AG09309 (cell line): ENCODE results near the gene PALM3.
"Not testable (repeated sequence)": the region's sequence is repeated elsewhere in the genome, so short reads cannot be mapped to it uniquely, and the experiment has no call there.

ENCODE experiments used
- DNase-seq: peaks from one replicate; pipeline ENCODE4 v3.0.0-alpha.2; 2010; ENCODE audit warnings: low read depth
- H3K4me3 ChIP-seq: 2 replicates; pipeline ENCODE4 v1.5.1; 2011; ENCODE audit warnings: mild to moderate bottlenecking, low read depth, low read length, moderate library complexity; ENCODE audit not compliant: control insufficient read depth
- TF ChIP-seq, protein P1 (sequence below): IDR thresholded peaks from 2 replicates; pipeline ENCODE4 v1.5.1; 2011; ENCODE audit warnings: mild to moderate bottlenecking, low read depth, low read length, inconsistent platforms; ENCODE audit not compliant: insufficient read depth, control insufficient read depth; ENCODE audit errors: missing control alignments

The PALM3 gene

DNA sequence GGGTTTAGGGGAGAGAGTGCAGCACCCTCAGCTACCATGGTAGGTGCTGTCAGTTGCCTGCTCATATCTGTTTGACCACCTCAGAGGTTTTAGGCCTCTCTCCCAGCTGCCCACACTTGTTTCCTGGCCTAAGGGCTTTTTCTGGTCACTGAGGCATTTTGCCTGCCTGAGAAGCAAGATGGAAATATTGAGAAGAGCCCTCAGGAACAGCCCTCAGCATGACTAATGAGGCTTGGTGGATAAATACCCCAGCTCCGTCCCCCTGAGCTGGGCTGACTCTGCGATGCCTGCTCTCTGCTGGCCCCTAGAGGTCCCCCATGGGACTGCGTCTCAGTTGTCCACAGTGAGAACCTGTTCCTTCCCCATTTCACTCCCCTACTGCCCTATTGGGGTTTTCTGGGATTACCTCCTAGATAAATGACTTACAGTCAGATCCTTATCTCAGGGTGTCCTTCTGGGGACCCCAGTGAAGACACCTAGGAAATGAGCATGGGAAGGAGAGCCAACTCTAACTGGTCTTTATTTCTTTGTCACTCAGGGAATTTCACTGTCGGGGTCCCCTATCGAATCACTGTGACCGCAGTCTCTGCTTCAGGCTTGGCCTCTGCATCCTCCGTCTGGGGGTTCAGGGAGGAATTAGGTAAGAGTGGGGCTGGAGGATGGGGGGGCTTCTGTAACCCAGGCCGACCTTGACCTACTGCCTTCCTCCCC is 13.3 kb downstream of the PALM3 start:
- DNase-seq, result no peak
- H3K4me3 ChIP-seq, result no peak overlapping the region
- TF ChIP-seq, protein P1, sequence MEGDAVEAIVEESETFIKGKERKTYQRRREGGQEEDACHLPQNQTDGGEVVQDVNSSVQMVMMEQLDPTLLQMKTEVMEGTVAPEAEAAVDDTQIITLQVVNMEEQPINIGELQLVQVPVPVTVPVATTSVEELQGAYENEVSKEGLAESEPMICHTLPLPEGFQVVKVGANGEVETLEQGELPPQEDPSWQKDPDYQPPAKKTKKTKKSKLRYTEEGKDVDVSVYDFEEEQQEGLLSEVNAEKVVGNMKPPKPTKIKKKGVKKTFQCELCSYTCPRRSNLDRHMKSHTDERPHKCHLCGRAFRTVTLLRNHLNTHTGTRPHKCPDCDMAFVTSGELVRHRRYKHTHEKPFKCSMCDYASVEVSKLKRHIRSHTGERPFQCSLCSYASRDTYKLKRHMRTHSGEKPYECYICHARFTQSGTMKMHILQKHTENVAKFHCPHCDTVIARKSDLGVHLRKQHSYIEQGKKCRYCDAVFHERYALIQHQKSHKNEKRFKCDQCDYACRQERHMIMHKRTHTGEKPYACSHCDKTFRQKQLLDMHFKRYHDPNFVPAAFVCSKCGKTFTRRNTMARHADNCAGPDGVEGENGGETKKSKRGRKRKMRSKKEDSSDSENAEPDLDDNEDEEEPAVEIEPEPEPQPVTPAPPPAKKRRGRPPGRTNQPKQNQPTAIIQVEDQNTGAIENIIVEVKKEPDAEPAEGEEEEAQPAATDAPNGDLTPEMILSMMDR, result peak; percentile 89

DNA sequence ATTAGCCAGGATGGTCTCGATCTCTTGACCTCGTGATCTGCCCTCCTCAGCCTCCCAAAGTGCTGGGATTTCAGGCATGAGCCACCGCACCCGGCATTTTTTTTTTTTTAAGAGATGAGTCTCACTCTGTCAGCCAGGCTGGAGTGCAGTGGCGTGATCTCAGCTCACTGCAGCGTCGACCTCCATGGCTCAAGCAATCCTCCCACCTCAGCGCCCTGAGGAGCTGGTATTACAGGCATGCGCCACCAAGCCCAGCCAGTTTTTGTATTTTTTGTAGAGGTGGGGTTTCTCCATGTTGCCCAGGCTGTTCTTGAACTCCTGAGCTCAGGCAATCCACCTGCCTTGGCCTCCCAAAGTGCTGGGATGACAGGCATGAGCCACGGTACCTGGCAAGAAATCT is 14.0 kb downstream of the PALM3 start:
- DNase-seq, H3K4me3 ChIP-seq: not testable (repeated sequence)

GRCh38 chr19:14042659-14043608 is 18.9 kb downstream of the PALM3 start:
- TF ChIP-seq, protein P1, result peak; percentile 68
- DNase-seq, H3K4me3 ChIP-seq: not testable (repeated sequence)

GRCh38 chr19:14039181-14039580 is 22.7 kb downstream of the PALM3 start:
- DNase-seq, result no peak
- no peak overlapping the region for H3K4me3 ChIP-seq
- TF ChIP-seq, protein P1, result no peak

DNA sequence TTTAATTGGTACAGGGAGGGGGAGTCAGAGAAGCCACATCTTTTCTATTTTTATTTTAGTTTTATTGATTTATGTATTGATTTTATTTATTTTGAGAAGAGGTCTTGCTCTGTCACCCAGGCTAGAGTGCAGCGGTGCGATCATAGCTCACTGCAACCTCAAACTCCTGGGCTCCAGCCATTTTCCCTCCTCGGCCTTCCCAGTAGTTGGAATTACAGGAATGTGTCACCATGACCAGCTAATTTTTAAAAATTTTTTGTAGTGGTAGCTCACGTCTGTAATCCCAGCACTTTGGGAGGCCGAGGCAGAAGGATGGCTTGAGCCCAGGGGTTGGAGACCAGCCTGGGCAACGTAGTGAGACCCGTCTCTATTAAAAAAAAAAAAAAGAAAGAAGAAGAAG is 26.2 kb downstream of the PALM3 start:
- H3K4me3 ChIP-seq, result no peak overlapping the region
- TF ChIP-seq, protein P1, result no peak
- DNase-seq, result no peak

- DNase-seq, H3K4me3 ChIP-seq: not testable (repeated sequence)
Measured at GRCh38 chr19:14035159-14035558, 26.7 kb downstream of the PALM3 start.

GRCh38 chr19:14033946-14034345 is 27.9 kb downstream of the PALM3 start:
- no peak for DNase-seq
- no peak overlapping the region for H3K4me3 ChIP-seq
- TF ChIP-seq, protein P1, result no peak
